ENCODE measurements around the gene FANCM.

- TF ChIP-seq, protein P1, sequence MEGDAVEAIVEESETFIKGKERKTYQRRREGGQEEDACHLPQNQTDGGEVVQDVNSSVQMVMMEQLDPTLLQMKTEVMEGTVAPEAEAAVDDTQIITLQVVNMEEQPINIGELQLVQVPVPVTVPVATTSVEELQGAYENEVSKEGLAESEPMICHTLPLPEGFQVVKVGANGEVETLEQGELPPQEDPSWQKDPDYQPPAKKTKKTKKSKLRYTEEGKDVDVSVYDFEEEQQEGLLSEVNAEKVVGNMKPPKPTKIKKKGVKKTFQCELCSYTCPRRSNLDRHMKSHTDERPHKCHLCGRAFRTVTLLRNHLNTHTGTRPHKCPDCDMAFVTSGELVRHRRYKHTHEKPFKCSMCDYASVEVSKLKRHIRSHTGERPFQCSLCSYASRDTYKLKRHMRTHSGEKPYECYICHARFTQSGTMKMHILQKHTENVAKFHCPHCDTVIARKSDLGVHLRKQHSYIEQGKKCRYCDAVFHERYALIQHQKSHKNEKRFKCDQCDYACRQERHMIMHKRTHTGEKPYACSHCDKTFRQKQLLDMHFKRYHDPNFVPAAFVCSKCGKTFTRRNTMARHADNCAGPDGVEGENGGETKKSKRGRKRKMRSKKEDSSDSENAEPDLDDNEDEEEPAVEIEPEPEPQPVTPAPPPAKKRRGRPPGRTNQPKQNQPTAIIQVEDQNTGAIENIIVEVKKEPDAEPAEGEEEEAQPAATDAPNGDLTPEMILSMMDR (conservative IDR thresholded peaks at IDR 0.05), result no peak
- no peak for TF ChIP-seq ZFX (IDR thresholded peaks at IDR 0.05)
These were observed 6.6 kb upstream of the FANCM start for GRCh38 chr14:45128963-45129629.

All from C4-2B (cell line).